BLaER1 treated with 17β-estradiol and CSF1 and Interleukin-3, amounts not matched to agents 10 nM and 100 nM (cell line): ENCODE results near the gene SLC6A4.

ENCODE experiments used
- H3K27ac ChIP-seq, 11 experiments: shearing (Covaris generic); formaldehyde crosslinking; 2 replicates each; pipeline ENCODE4 v1.8.1; 2022
- H3K27me3 ChIP-seq, 11 experiments: shearing (Covaris generic); formaldehyde crosslinking; 2 replicates each; pipeline ENCODE4 v1.8.1; 2022
- H3K36me3 ChIP-seq, 11 experiments: shearing (Covaris generic); formaldehyde crosslinking; 2 replicates each; pipeline ENCODE4 v1.8.1; 2022
- H3K4me1 ChIP-seq, 10 experiments: shearing (Covaris generic); formaldehyde crosslinking; 2 replicates each; pipeline ENCODE4 v1.8.1; 2022
- H3K4me2 ChIP-seq, 11 experiments: shearing (Covaris generic); formaldehyde crosslinking; 2 replicates each; pipeline ENCODE4 v1.8.1; 2022
- H3K4me3 ChIP-seq, 10 experiments: shearing (Covaris generic); formaldehyde crosslinking; 2 replicates each; pipeline ENCODE4 v1.8.1; 2022
- H3K9ac ChIP-seq, 11 experiments: shearing (Covaris generic); formaldehyde crosslinking; 2 replicates each; pipeline ENCODE4 v1.8.1; 2022
- H3K9me3 ChIP-seq, 11 experiments: shearing (Covaris generic); formaldehyde crosslinking; replicated peaks in 1 of 11; 2 replicates each; pipeline ENCODE4 v1.8.1; 2022
- H4K20me1 ChIP-seq, 11 experiments: shearing (Covaris generic); formaldehyde crosslinking; 2 replicates each; pipeline ENCODE4 v1.8.1; 2022
- Cebpa-rat ChIP-seq, 11 experiments: shearing (Covaris generic); IDR thresholded peaks; 2 replicates each; pipeline ENCODE4 v1.8.1; 2022

The SLC6A4 gene

GRCh38 chr17:30165147-30165546, 70.3 kb downstream of the SLC6A4 start:
- Histone ChIP-seq H3K4me2 (no peak overlapping the region), H3K4me3 (no peak overlapping the region), H3K4me1 (peaks cover 0 to 13% (median 5%) of the 10 kb centered on the region in 10 experiments; a peak in 8 of 20 replicates), H3K27ac (no peak overlapping the region), H3K27me3 (no peaks in the 10 kb centered on the region), H4K20me1 (peaks cover 3 to 68% (median 14%) of the 10 kb centered on the region in 11 experiments; a peak in 12 of 22 replicates), H3K9ac (no peak overlapping the region), H3K36me3 (peaks cover 35 to 84% (median 64%) of the 10 kb centered on the region in 11 experiments), H3K9me3 (peaks cover 4 to 11% (median 7%) of the 10 kb centered on the region in 11 experiments; a peak in 19 of 22 replicates)
- no peak for TF ChIP-seq Cebpa-rat (IDR thresholded peaks at IDR 0.05)

GRCh38 chr17:30164531-30164930, 71.0 kb downstream of the SLC6A4 start:
- Histone ChIP-seq H3K4me1 (peaks cover 0 to 13% (median 5%) of the 10 kb centered on the region in 10 experiments; a peak in 8 of 20 replicates), H3K36me3 (peaks cover 42 to 85% (median 66%) of the 10 kb centered on the region in 11 experiments), H3K27ac (no peak overlapping the region), H3K4me3 (no peak overlapping the region), H3K9me3 (peaks cover 10 to 17% (median 14%) of the 10 kb centered on the region in 11 experiments), H3K4me2 (no peak overlapping the region), H3K9ac (no peak overlapping the region), H4K20me1 (peaks cover 3 to 63% (median 15%) of the 10 kb centered on the region in 11 experiments; a peak in 14 of 22 replicates), H3K27me3 (no peaks in the 10 kb centered on the region)
- no peak for TF ChIP-seq Cebpa-rat (IDR thresholded peaks at IDR 0.05)

GRCh38 chr17:30161601-30162000, 73.9 kb downstream of the SLC6A4 start:
- Histone ChIP-seq H3K9ac (no peak overlapping the region), H3K9me3 (peaks cover 19 to 33% (median 28%) of the 10 kb centered on the region in 11 experiments), H3K4me1 (peaks cover 0 to 34% (median 6%) of the 10 kb centered on the region in 10 experiments; a peak in 13 of 20 replicates), H3K36me3 (peaks cover 59 to 99% (median 86%) of the 10 kb centered on the region in 11 experiments), H3K4me3 (no peak overlapping the region), H3K27ac (no peak overlapping the region), H3K4me2 (no peak overlapping the region), H4K20me1 (peaks cover 0 to 81% (median 15%) of the 10 kb centered on the region in 11 experiments; a peak in 14 of 22 replicates), H3K27me3 (no peaks in the 10 kb centered on the region)
- TF ChIP-seq Cebpa-rat (IDR thresholded peaks at IDR 0.05): no peak

GRCh38 chr17:30160419-30161172, 74.9 kb downstream of the SLC6A4 start:
- no peaks in the 10 kb centered on the region for H3K27me3 ChIP-seq
- peaks cover 19 to 36% (median 28%) of the 10 kb centered on the region in 11 experiments for H3K9me3 ChIP-seq
- H3K4me1 ChIP-seq: peaks cover 0 to 34% (median 6%) of the 10 kb centered on the region in 10 experiments; a peak in 13 of 20 replicates
- peaks cover 59 to 99% (median 87%) of the 10 kb centered on the region in 11 experiments for H3K36me3 ChIP-seq
- no peak overlapping the region for H3K9ac ChIP-seq
- no peak overlapping the region for H3K4me3 ChIP-seq
- 0 out of 22 replicates have a peak, but pooled peaks of 1 of the 11 experiments have one; percentile 58 for TF ChIP-seq Cebpa-rat (IDR thresholded peaks at IDR 0.05)
- H4K20me1 ChIP-seq: peaks cover 0 to 78% (median 18%) of the 10 kb centered on the region in 11 experiments; a peak in 12 of 22 replicates
- H3K4me2 ChIP-seq: no peak overlapping the region
- H3K27ac ChIP-seq: no peak overlapping the region

GRCh38 chr17:30158896-30159625, 76.4 kb downstream of the SLC6A4 start:
- TF ChIP-seq Cebpa-rat (IDR thresholded peaks at IDR 0.05): no peak
- Histone ChIP-seq H3K27ac (no peak overlapping the region), H3K27me3 (no peaks in the 10 kb centered on the region), H3K4me1 (peaks cover 0 to 34% (median 6%) of the 10 kb centered on the region in 10 experiments; a peak in 11 of 20 replicates), H3K9me3 (peaks cover 19 to 36% (median 28%) of the 10 kb centered on the region in 11 experiments), H3K9ac (no peak overlapping the region), H3K4me2 (peak overlapping the region in 2 of 11 experiments; percentile 28 to 50; a peak in 3 of 22 replicates), H3K36me3 (peaks cover 52 to 94% (median 84%) of the 10 kb centered on the region in 11 experiments), H3K4me3 (no peak overlapping the region), H4K20me1 (peaks cover 4 to 78% (median 12%) of the 10 kb centered on the region in 11 experiments; a peak in 13 of 22 replicates)

GRCh38 chr17:30155389-30155788, 80.1 kb downstream of the SLC6A4 start:
- Histone ChIP-seq H4K20me1 (peaks cover 4 to 87% (median 25%) of the 10 kb centered on the region in 11 experiments; a peak in 13 of 22 replicates), H3K4me1 (peaks cover 0 to 29% (median 6%) of the 10 kb centered on the region in 10 experiments; a peak in 11 of 20 replicates), H3K9ac (no peak overlapping the region), H3K27ac (no peak overlapping the region), H3K9me3 (peaks cover 12 to 34% (median 23%) of the 10 kb centered on the region in 11 experiments), H3K36me3 (peaks cover 50 to 95% (median 85%) of the 10 kb centered on the region in 11 experiments), H3K4me2 (no peak overlapping the region), H3K27me3 (no peaks in the 10 kb centered on the region), H3K4me3 (no peak overlapping the region)
- no peak for TF ChIP-seq Cebpa-rat (IDR thresholded peaks at IDR 0.05)

GRCh38 chr17:30153463-30153862, 82.0 kb downstream of the SLC6A4 start:
- Histone ChIP-seq H3K9ac (no peak overlapping the region), H3K27ac (no peak overlapping the region), H3K36me3 (peaks cover 47 to 92% (median 78%) of the 10 kb centered on the region in 11 experiments), H3K27me3 (no peaks in the 10 kb centered on the region), H3K4me1 (peaks cover 0 to 24% (median 6%) of the 10 kb centered on the region in 10 experiments; a peak in 12 of 20 replicates), H4K20me1 (peaks cover 10 to 91% (median 26%) of the 10 kb centered on the region in 11 experiments; a peak in 14 of 22 replicates), H3K9me3 (peaks cover 0 to 16% (median 6%) of the 10 kb centered on the region in 11 experiments; a peak in 18 of 22 replicates), H3K4me3 (no peak overlapping the region), H3K4me2 (no peak overlapping the region)
- no peak for TF ChIP-seq Cebpa-rat (IDR thresholded peaks at IDR 0.05)

- H3K36me3 ChIP-seq: peaks cover 39 to 87% (median 67%) of the 10 kb centered on the region in 11 experiments
- no peak overlapping the region for H3K4me3 ChIP-seq
- TF ChIP-seq Cebpa-rat (IDR thresholded peaks at IDR 0.05): no peak
- H3K4me1 ChIP-seq: peaks cover 0 to 23% (median 1%) of the 10 kb centered on the region in 10 experiments; a peak in 8 of 20 replicates
- H3K4me2 ChIP-seq: no peak overlapping the region
- peaks cover 10 to 91% (median 38%) of the 10 kb centered on the region in 11 experiments; a peak in 17 of 22 replicates for H4K20me1 ChIP-seq
- H3K9me3 ChIP-seq: peaks cover 0 to 7% (median 0%) of the 10 kb centered on the region in 11 experiments; a peak in 4 of 22 replicates
- H3K27me3 ChIP-seq: no peaks in the 10 kb centered on the region
- no peak overlapping the region for H3K27ac ChIP-seq
- no peak overlapping the region for H3K9ac ChIP-seq
Measured at GRCh38 chr17:30151471-30151870, 84.0 kb downstream of the SLC6A4 start.
